ENCODE data around the gene LY6G6D. TPM values are rescaled to one million over a fixed set of nuclear protein-coding genes. Genes with fewer than 3 reads are reported as not detected.

Gene LY6G6D
- total RNA-seq, 1 donor from 2014 or later: not detected

Other genes starting within 250 kb of the LY6G6D start
- 8.2 and 8.4 TPM in 2 replicates for gene MICB, start 217.2 kb upstream of the LY6G6D start, total RNA-seq
- gene MCCD1, start 186.4 kb upstream of the LY6G6D start, total RNA-seq: not detected in 2 replicates
- 317 and 461 TPM in 2 replicates for gene DDX39B, start 173.3 kb upstream of the LY6G6D start, total RNA-seq
- 4.8 and 5.0 TPM in 2 replicates for gene ATP6V1G2, start 168.7 kb upstream of the LY6G6D start, total RNA-seq
- 27.3 and 31.5 TPM in 2 replicates for gene NFKBIL1, start 167.7 kb upstream of the LY6G6D start, total RNA-seq
- gene LTA, start 143.1 kb upstream of the LY6G6D start, total RNA-seq: not detected in 2 replicates
- not detected in 2 replicates for gene TNF, start 139.8 kb upstream of the LY6G6D start, total RNA-seq
- gene LTB, start 132.9 kb upstream of the LY6G6D start, total RNA-seq: not detected in 2 replicates
- not detected in 2 replicates for gene LST1, start 129.1 kb upstream of the LY6G6D start, total RNA-seq
- gene NCR3, start 122.3 kb upstream of the LY6G6D start, total RNA-seq: not detected in 2 replicates
- not detected in 2 replicates for gene AIF1, start 100.1 kb upstream of the LY6G6D start, total RNA-seq
- 18.6 and 21.4 TPM in 2 replicates for gene PRRC2A, start 94.6 kb upstream of the LY6G6D start, total RNA-seq
- gene BAG6, start 62.7 kb upstream of the LY6G6D start, total RNA-seq: 64.6 and 88.0 TPM in 2 replicates
- 1.3 and 2.8 TPM in 2 replicates for gene APOM, start 59.5 kb upstream of the LY6G6D start, total RNA-seq
- gene C6orf47, start 54.6 kb upstream of the LY6G6D start, total RNA-seq: 17.9 and 23.8 TPM in 2 replicates
- 13.4 and 14.3 TPM in 2 replicates for gene GPANK1, start 50.4 kb upstream of the LY6G6D start, total RNA-seq
- gene CSNK2B, start 49.3 kb upstream of the LY6G6D start, total RNA-seq: 97.7 and 99.1 TPM in 2 replicates
- gene LY6G5B, start 45.4 kb upstream of the LY6G6D start, total RNA-seq: 2.1 and 2.6 TPM in 2 replicates
- gene LY6G5C, start 34.3 kb upstream of the LY6G6D start, total RNA-seq: 0.09 and 0.43 TPM in 2 replicates
- 65.4 and 70.2 TPM in 2 replicates for gene ABHD16A, start 12.0 kb upstream of the LY6G6D start, total RNA-seq
- gene LY6G6F, start 8.5 kb upstream of the LY6G6D start, total RNA-seq: not detected in 2 replicates
- not detected in 2 replicates for gene LY6G6C, start 6.4 kb downstream of the LY6G6D start, total RNA-seq
- gene MPIG6B, start 8.0 kb downstream of the LY6G6D start, total RNA-seq: not detected in 2 replicates
- 74.1 and 102 TPM in 2 replicates for gene DDAH2, start 14.0 kb downstream of the LY6G6D start, total RNA-seq
- 529 and 547 TPM in 2 replicates for gene CLIC1, start 21.2 kb downstream of the LY6G6D start, total RNA-seq
- gene MSH5, start 24.7 kb downstream of the LY6G6D start, total RNA-seq: 3.2 and 3.3 TPM in 2 replicates
- 0.28 TPM in 2 replicates for gene SAPCD1, start 47.3 kb downstream of the LY6G6D start, total RNA-seq
- gene VWA7, start 62.0 kb downstream of the LY6G6D start, total RNA-seq: 0.14 and 0.28 TPM in 2 replicates
- 36.0 and 38.7 TPM in 2 replicates for gene VARS1, start 80.4 kb downstream of the LY6G6D start, total RNA-seq
- 22.3 and 27.3 TPM in 2 replicates for gene LSM2, start 91.6 kb downstream of the LY6G6D start, total RNA-seq
- gene HSPA1L, start 99.9 kb downstream of the LY6G6D start, total RNA-seq: 1.7 and 1.9 TPM in 2 replicates
- gene HSPA1A, start 100.2 kb downstream of the LY6G6D start, total RNA-seq: 63.6 and 87.8 TPM in 2 replicates
- 113 and 131 TPM in 2 replicates for gene HSPA1B, start 112.4 kb downstream of the LY6G6D start, total RNA-seq
- 88.7 and 119 TPM in 2 replicates for gene NEU1, start 147.5 kb downstream of the LY6G6D start, total RNA-seq
- not detected in 2 replicates for gene SLC44A4, start 163.6 kb downstream of the LY6G6D start, total RNA-seq
- gene EHMT2, start 182.3 kb downstream of the LY6G6D start, total RNA-seq: 48.6 and 68.9 TPM in 2 replicates
- gene ZBTB12, start 186.7 kb downstream of the LY6G6D start, total RNA-seq: 3.8 and 7.2 TPM in 2 replicates
- gene C2, start 212.4 kb downstream of the LY6G6D start, total RNA-seq: 5.4 and 8.4 TPM in 2 replicates
- 46.1 and 61.2 TPM in 2 replicates for gene CFB, start 230.7 kb downstream of the LY6G6D start, total RNA-seq
- gene NELFE, start 243.6 kb downstream of the LY6G6D start, total RNA-seq: 87.3 and 111 TPM in 2 replicates
- 54.3 and 84.7 TPM in 2 replicates for gene SKIC2, start 243.8 kb downstream of the LY6G6D start, total RNA-seq

Data from smooth muscle cell of bladder (primary cell).